ENCODE data around the gene CD3E. TPM values are rescaled to one million over a fixed set of nuclear protein-coding genes. Genes with fewer than 3 reads are reported as not detected.

The CD3E gene
- total RNA-seq, 1 donor from 2014 or later, result not detected

Other genes starting within 250 kb of the CD3E start
- not detected in 2 replicates for gene TMPRSS4, start 227.7 kb upstream of the CD3E start, total RNA-seq
- gene SMIM35, start 217.8 kb upstream of the CD3E start, total RNA-seq, result not detected in 2 replicates
- 0.16 TPM in 1 of 2 replicates, not detected in the other for gene SCN4B, start 151.9 kb upstream of the CD3E start, total RNA-seq
- gene SCN2B, start 128.1 kb upstream of the CD3E start, total RNA-seq, result not detected in 2 replicates
- not detected in 2 replicates for gene JAML, start 79.7 kb upstream of the CD3E start, total RNA-seq
- gene MPZL3, start 52.4 kb upstream of the CD3E start, total RNA-seq, result not detected in 2 replicates
- not detected in 2 replicates for gene MPZL2, start 40.4 kb upstream of the CD3E start, total RNA-seq
- gene CD3D, start 38.0 kb downstream of the CD3E start, total RNA-seq, result not detected in 2 replicates
- not detected in 2 replicates for gene CD3G, start 39.6 kb downstream of the CD3E start, total RNA-seq
- 45.0 and 45.6 TPM in 2 replicates for gene UBE4A, start 54.9 kb downstream of the CD3E start, total RNA-seq
- 41.3 and 45.2 TPM in 2 replicates for gene ATP5MG, start 96.9 kb downstream of the CD3E start, total RNA-seq
- gene KMT2A, start 131.8 kb downstream of the CD3E start, total RNA-seq, result 19.3 and 25.0 TPM in 2 replicates
- 1.7 and 3.8 TPM in 2 replicates for gene TTC36, start 222.7 kb downstream of the CD3E start, total RNA-seq
- 15.6 and 22.3 TPM in 2 replicates for gene TMEM25, start 226.5 kb downstream of the CD3E start, total RNA-seq